CD4-positive, alpha-beta T cell (primary cell): Measurements from ENCODE around the gene CCR7. TPM values are rescaled to one million over a fixed set of nuclear protein-coding genes. Genes with fewer than 3 reads are reported as not detected.
"Not testable (repeated sequence)": the region's sequence is repeated elsewhere in the genome, so short reads cannot be mapped to it uniquely, and the experiment has no call there.

Source experiments
- ATAC-seq: fragments of 200-7000 bp; cut with Tn5 transposase; one replicate; pipeline ENCODE4 v1.10.0; 2022; ENCODE audit warnings: mild to moderate bottlenecking; ENCODE audit not compliant: poor library complexity
- CTCF ChIA-PET: fragments of 350-600 bp; sonication (Branson Sonifier 250); formaldehyde crosslinking; loops from one replicate; lab custom pipeline; 2021; ENCODE audit warnings: antibody characterized with exemption, inconsistent platforms; lab: Charles Lee
- POLR2A ChIA-PET: fragments of 350-600 bp; sonication (Branson Sonifier 250); formaldehyde crosslinking; loops from one replicate; lab custom pipeline; 2021; ENCODE audit warnings: antibody characterized with exemption, inconsistent platforms; lab: Charles Lee
- DNase-seq, 14 experiments: peaks; one replicate each; pipeline ENCODE4 v3.0.0-alpha.2; 2013 to 2020; ENCODE audit warnings: mixed read lengths in 2 of 14
- H3K27ac ChIP-seq, 2 donors: one replicate each; pipeline versions ENCODE4 v1.5.1 to v1.7.0; 2013; ENCODE audit warnings: low read length in 2 of 2, low read depth in 1 of 2, mild to moderate bottlenecking in 1 of 2
- H3K27me3 ChIP-seq, 2 experiments: 1 replicate in 1 of 2; 2 replicates in 1 of 2; pipeline versions ENCODE4 v1.6.1 to v1.7.0; 2013; ENCODE audit warnings: low read length in 2 of 2, control low read depth in 1 of 2, mild to moderate bottlenecking in 1 of 2, moderate library complexity in 1 of 2; ENCODE audit not compliant: insufficient read depth in 2 of 2, control insufficient read depth in 1 of 2
- H3K36me3 ChIP-seq: one replicate; pipeline ENCODE4 v1.6.1; 2013; ENCODE audit warnings: low read length, control low read depth; ENCODE audit not compliant: insufficient read depth
- H3K4me1 ChIP-seq: one replicate; pipeline ENCODE4 v1.6.1; 2013; ENCODE audit warnings: low read length, control low read depth; ENCODE audit not compliant: insufficient read depth
- H3K4me3 ChIP-seq: one replicate; pipeline ENCODE4 v1.5.1; 2013; ENCODE audit warnings: mild to moderate bottlenecking, low read length, moderate library complexity
- H3K9me3 ChIP-seq, 2 experiments: 1 replicate in 1 of 2; 2 replicates in 1 of 2; pipeline versions ENCODE4 v1.6.1 to v1.7.0; 2013; ENCODE audit warnings: low read length in 2 of 2, mild to moderate bottlenecking in 2 of 2, control low read depth in 1 of 2, moderate library complexity in 1 of 2; ENCODE audit not compliant: control insufficient read depth in 1 of 2, insufficient read depth in 1 of 2
- H3K27ac Mint-ChIP-seq: one replicate; pipeline ENCODE4 v1.8.0; 2020; ENCODE audit warnings: mixed read lengths
- H3K27me3 Mint-ChIP-seq: one replicate; pipeline ENCODE4 v1.8.0; 2021; ENCODE audit warnings: mixed read lengths
- H3K36me3 Mint-ChIP-seq: one replicate; pipeline ENCODE4 v1.8.0; 2021; ENCODE audit warnings: low read depth, mixed read lengths
- H3K4me1 Mint-ChIP-seq: one replicate; pipeline ENCODE4 v1.8.0; 2021; ENCODE audit warnings: low read depth, mixed read lengths
- H3K4me3 Mint-ChIP-seq: one replicate; pipeline ENCODE4 v1.8.0; 2020; ENCODE audit warnings: mild to moderate bottlenecking, mixed read lengths
- H3K9me3 Mint-ChIP-seq: one replicate; pipeline ENCODE4 v1.8.0; 2020; ENCODE audit warnings: mixed read lengths
- CTCF ChIP-seq: fragments of 200-600 bp; IDR thresholded peaks from one replicate; pipeline ENCODE4 v1.8.0; 2022; ENCODE audit warnings: antibody characterized with exemption, mild to moderate bottlenecking
- intact Hi-C, 2 experiments: fragments of 100-400 bp; cut with DNase I in 1 of 2; cut with micrococcal nuclease in 1 of 2; formaldehyde crosslinking; loops; one replicate each; pipeline versions ENCODE4 v1.15.1 to v1.9.0; 2023 to 2025; cut with DNase I, micrococcal nuclease
- total RNA-seq, 174 experiments: library from RNA in 2 of 174; stranded (reverse) in 2 of 174; gene quantifications; one replicate each; pipeline ENCODE4 v1.2.3 and lab custom pipeline; 2021 to 2026

CCR7 gene
- total RNA-seq, 2 experiments from 2014 or later: 170 to 180 TPM

- H3K36me3 Mint-ChIP-seq: peaks cover 50% of the 10 kb centered on the region
- H3K4me1 Mint-ChIP-seq: peaks cover 83% of the 10 kb centered on the region
- H3K27ac Mint-ChIP-seq: peak overlapping the region; percentile 97
- POLR2A ChIA-PET: interaction anchor here (0.7 to 33.8 kb wide), 13 partner anchors 7 to 1112 kb away, joined by 3 to 1290 read pairs (median 5); partner anchors contain the start of gene CCR7
- no peak for TF ChIP-seq CTCF
- ATAC-seq: peak; percentile 49
- Histone ChIP-seq H3K27me3 (no peaks in the 10 kb centered on the region), H3K9me3 (peaks cover 0 to 13% of the 10 kb centered on the region in 2 experiments), H3K4me3 (no peak overlapping the region), H3K4me1 (peaks cover 44% of the 10 kb centered on the region), H3K27ac (peak overlapping the region; percentile 45 to 54), H3K36me3 (no peaks in the 10 kb centered on the region)
- peak overlapping the region; percentile 61 for H3K4me3 Mint-ChIP-seq
- intact Hi-C loops: no loop called here
- no peaks in the 10 kb centered on the region for H3K27me3 Mint-ChIP-seq
- H3K9me3 Mint-ChIP-seq: peaks cover 15% of the 10 kb centered on the region
- CTCF ChIA-PET: interaction anchor here (1.0 to 2.8 kb wide), 8 partner anchors 9 to 44 kb away, joined by 3 to 19 read pairs (median 5); partner anchors contain the start of gene CCR7
- peak in 3 of 14 experiments; percentile 39 to 59 (median 56) for DNase-seq
Measured at GRCh38 chr17:40576113-40576740, 11.0 kb upstream of the CCR7 start.

GRCh38 chr17:40574292-40574691 is 9.0 kb upstream of the CCR7 start:
- POLR2A ChIA-PET: interaction anchor here (1.0 to 33.8 kb wide), 3 partner anchors 8 to 41 kb away, joined by 3 to 1290 read pairs (median 31); no protein-coding TSS in a partner anchor
- Histone ChIP-seq H3K9me3 (peaks cover 0 to 13% of the 10 kb centered on the region in 2 experiments), H3K27me3 (no peaks in the 10 kb centered on the region), H3K36me3 (no peaks in the 10 kb centered on the region), H3K4me3 (no peak overlapping the region), H3K27ac (no peak overlapping the region), H3K4me1 (peaks cover 32% of the 10 kb centered on the region)
- Mint-ChIP-seq H3K36me3 (peaks cover 61% of the 10 kb centered on the region), H3K27ac (no peak overlapping the region), H3K4me3 (no peak overlapping the region), H3K27me3 (no peaks in the 10 kb centered on the region), H3K4me1 (peaks cover 85% of the 10 kb centered on the region), H3K9me3 (peaks cover 15% of the 10 kb centered on the region)
- ATAC-seq: no peak
- DNase-seq: no peak
- intact Hi-C loops: no loop called here
- no peak for TF ChIP-seq CTCF
- CTCF ChIA-PET: no interaction called here

DNA sequence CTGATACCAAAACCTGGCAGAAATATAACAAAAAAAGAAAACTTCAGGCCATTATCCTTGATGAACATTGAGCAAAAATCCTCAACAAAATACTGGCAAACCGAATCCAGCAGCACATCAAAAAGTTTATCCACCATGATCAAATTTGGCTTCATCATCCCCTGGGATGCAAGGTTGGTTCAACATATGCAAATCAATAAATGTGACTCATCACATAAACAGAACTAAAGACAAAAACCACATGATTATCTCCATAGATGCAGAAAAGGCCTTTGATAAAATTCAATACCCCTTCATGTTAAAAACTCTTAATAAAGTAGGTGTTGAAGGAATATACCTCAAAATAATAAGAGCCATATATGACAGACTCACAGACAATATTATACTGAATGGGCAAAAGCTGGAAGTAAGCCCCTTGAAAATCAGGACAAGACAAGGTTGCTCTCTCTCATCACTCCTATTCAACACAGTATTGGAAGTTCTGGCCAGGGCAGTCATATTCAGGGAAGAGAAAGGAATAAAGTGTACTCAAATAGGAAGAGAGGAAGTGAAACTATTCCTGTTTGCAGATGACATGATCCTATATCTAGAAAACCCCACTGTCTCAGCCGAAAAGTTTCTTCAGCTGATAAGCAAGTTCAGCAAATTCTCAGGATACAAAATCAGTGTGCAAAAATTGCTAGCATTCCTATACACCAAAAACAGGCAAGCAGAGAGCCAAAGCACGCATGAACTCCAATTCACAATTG is 7.1 kb upstream of the CCR7 start:
- H3K4me3 Mint-ChIP-seq: not testable (repeated sequence)

More for the DNA sequence above, 7.1 kb upstream of the CCR7 start:
- intact Hi-C loops: loop anchor here in 1 of 2 experiments (2.0 kb wide), 1 partner anchor 16 kb away; no protein-coding TSS in a partner anchor
- CTCF ChIA-PET, ATAC-seq, H3K4me3 ChIP-seq, H3K36me3 ChIP-seq, H3K27me3 ChIP-seq, H3K27ac ChIP-seq, DNase-seq, H3K27me3 Mint-ChIP-seq: not testable (repeated sequence)
- peaks cover 39% of the 10 kb centered on the region for H3K4me1 ChIP-seq
- peaks cover 84% of the 10 kb centered on the region for H3K4me1 Mint-ChIP-seq
- H3K27ac Mint-ChIP-seq: peak overlapping the region; percentile 17
- POLR2A ChIA-PET: interaction anchor here (0.8 to 33.8 kb wide), 4 partner anchors 10 to 43 kb away, joined by 3 to 1290 read pairs (median 4); no protein-coding TSS in a partner anchor
- peaks cover 56% of the 10 kb centered on the region for H3K36me3 Mint-ChIP-seq
- peaks cover 0 to 13% of the 10 kb centered on the region in 2 experiments for H3K9me3 ChIP-seq
- peaks cover 15% of the 10 kb centered on the region for H3K9me3 Mint-ChIP-seq
